Vagina (tissue), 2 donors: ENCODE data around the gene FXN.

ENCODE experiments used
- CTCF ChIP-seq, 3 experiments: fragments of 450-650 bp in 2 of 3; fragments of 200-600 bp in 1 of 3; sonication (generic) in 1 of 3; IDR thresholded peaks; one replicate each; pipeline ENCODE4 v1.5.1; 2017 to 2019; ENCODE audit warnings: antibody characterized with exemption in 3 of 3, mild to moderate bottlenecking in 2 of 3, moderate library complexity in 2 of 3
- POLR2A ChIP-seq, 2 donors: fragments of 450-650 bp; IDR thresholded peaks; one replicate each; pipeline ENCODE4 v1.6.1; 2017; ENCODE audit warnings: antibody characterized with exemption in 2 of 2, mild to moderate bottlenecking in 2 of 2, moderate library complexity in 2 of 2
- POLR2AphosphoS5 ChIP-seq, 2 donors: sonication (generic); formaldehyde crosslinking; IDR thresholded peaks; one replicate each; pipeline ENCODE4 v1.9.0; 2017; ENCODE audit warnings: antibody characterized with exemption in 2 of 2, mild to moderate bottlenecking in 2 of 2, low read depth in 1 of 2; ENCODE audit not compliant: insufficient read depth in 1 of 2

- TF ChIP-seq POLR2A (IDR thresholded peaks at IDR 0.05) = no peak
- TF ChIP-seq CTCF (IDR thresholded peaks at IDR 0.05) = no peak
- no peak for TF ChIP-seq POLR2AphosphoS5 (IDR thresholded peaks at IDR 0.05; ENCODE audit: insufficient read depth in 1 of 2, low read depth in 1 of 2)
These were observed 37.6 kb downstream of the FXN start for GRCh38 chr9:69073103-69073502.
